Lung (tissue), 16 donors: Measurements from ENCODE around the gene SLC2A11. TPM values are rescaled to one million over a fixed set of nuclear protein-coding genes. Genes with fewer than 3 reads are reported as not detected.
A peak's percentile ranks its signal among the peaks of the same experiment; 100 is the strongest.

Experiments
- ATAC-seq: fragments of 200-7000 bp; cut with Tn5 transposase; one replicate; pipeline ENCODE4 v1.9.1; 2020; ENCODE audit warnings: moderate number of reproducible peaks; ENCODE audit not compliant: insufficient read depth, low FRiP score
- DNase-seq, 3 donors: peaks; one replicate each; pipeline ENCODE4 v3.0.0-alpha.2; 2013 to 2017
- H3K27ac ChIP-seq, 2 donors: one replicate each; pipeline ENCODE4 v1.5.1; 2013; ENCODE audit warnings: mild to moderate bottlenecking in 2 of 2, moderate library complexity in 2 of 2, control low read depth in 1 of 2, inconsistent platforms in 1 of 2, low read depth in 1 of 2, low read length in 1 of 2
- H3K27me3 ChIP-seq, 3 donors: one replicate each; pipeline ENCODE4 v1.5.1; 2013; ENCODE audit warnings: low read length in 2 of 3; ENCODE audit not compliant: control insufficient read depth in 3 of 3, insufficient read depth in 3 of 3
- H3K36me3 ChIP-seq, 4 donors: one replicate each; pipeline ENCODE4 v1.5.1; 2013; ENCODE audit warnings: low read length in 4 of 4, mild to moderate bottlenecking in 1 of 4, moderate library complexity in 1 of 4; ENCODE audit not compliant: control insufficient read depth in 4 of 4, insufficient read depth in 4 of 4
- H3K4me1 ChIP-seq, 5 donors: one replicate each; pipeline ENCODE4 v1.5.1; 2013; ENCODE audit warnings: low read length in 5 of 5, mild to moderate bottlenecking in 2 of 5, moderate library complexity in 1 of 5; ENCODE audit not compliant: control insufficient read depth in 5 of 5, insufficient read depth in 5 of 5
- H3K4me3 ChIP-seq: one replicate; pipeline ENCODE4 v1.5.1; 2013; ENCODE audit warnings: mild to moderate bottlenecking, control low read depth, moderate library complexity
- H3K9ac ChIP-seq, 2 donors: one replicate each; pipeline ENCODE4 v1.5.1; 2013; ENCODE audit warnings: low read length in 2 of 2, control low read depth in 1 of 2; ENCODE audit not compliant: insufficient read depth in 1 of 2
- H3K9me3 ChIP-seq, 4 donors: one replicate each; pipeline ENCODE4 v1.5.1; 2013; ENCODE audit warnings: low read length in 3 of 4, mild to moderate bottlenecking in 1 of 4, moderate library complexity in 1 of 4; ENCODE audit not compliant: control insufficient read depth in 4 of 4, insufficient read depth in 3 of 4
- CTCF ChIP-seq: IDR thresholded peaks from 2 replicates; pipeline ENCODE4 v1.5.1; 2012; ENCODE audit warnings: mild to moderate bottlenecking; ENCODE audit errors: control extremely low read depth, extremely low read depth
- WGBS, 2 donors: extraction: QIAGEN DNeasy Blood & Tissue Kit; methylation state at CpG; one replicate each; pipeline ENCODE4 v1.1.7; 2013; 5-methylcytosine and 5-hydroxymethylcytosine counted together
- long read RNA-seq, 5 donors: transcript quantifications; one replicate each; lab custom pipeline, GENCODE V29; 2026
- polyA plus RNA-seq, 2 donors: library from polyadenylated mRNA; stranded (reverse); fragments of 200-250 nt; gene quantifications; one replicate each; pipeline ENCODE4 v1.2.1, GENCODE V29; 2013
- total RNA-seq, 2 donors: library from RNA; depleted of rRNA in 1 of 2; stranded (reverse); fragments of >200 nt in 1 of 2; gene quantifications; one replicate each; pipeline ENCODE4 v1.2.1, GENCODE V29; 2014 to 2021
- donor health status: control.
- donor health status: control.
- donor health status: Bipolar disorder and iron deficiency.
- donor health status: healthy.
- donor health status: DM: yes; HTN: yes; CAD: no.

Gene SLC2A11
- total RNA-seq (10 to 100 TPM; 11.1 to 14.1 TPM), polyA plus RNA-seq (1 to 10 TPM; 3.9 to 9.6 TPM)
- long read RNA-seq, donor 1, partial matches to known transcripts, result 0 of 1 reads
- long read RNA-seq, donor 1, other reads (novel, unspliced or antisense), result 0 of 1 reads
- long read RNA-seq, donor 2, result 0 reads
- long read RNA-seq, donor 3, partial matches to known transcripts, result 0 of 2 reads
- long read RNA-seq, donor 3, other reads (novel, unspliced or antisense), result 0 of 2 reads
- long read RNA-seq, donor 4, partial matches to known transcripts, result 10 of 10 reads
- long read RNA-seq, donor 4, other reads (novel, unspliced or antisense), result 0 of 10 reads
- long read RNA-seq, donor 5, partial matches to known transcripts, result 0 of 4 reads
- long read RNA-seq, donor 5, other reads (novel, unspliced or antisense), result 0 of 4 reads

DNA sequence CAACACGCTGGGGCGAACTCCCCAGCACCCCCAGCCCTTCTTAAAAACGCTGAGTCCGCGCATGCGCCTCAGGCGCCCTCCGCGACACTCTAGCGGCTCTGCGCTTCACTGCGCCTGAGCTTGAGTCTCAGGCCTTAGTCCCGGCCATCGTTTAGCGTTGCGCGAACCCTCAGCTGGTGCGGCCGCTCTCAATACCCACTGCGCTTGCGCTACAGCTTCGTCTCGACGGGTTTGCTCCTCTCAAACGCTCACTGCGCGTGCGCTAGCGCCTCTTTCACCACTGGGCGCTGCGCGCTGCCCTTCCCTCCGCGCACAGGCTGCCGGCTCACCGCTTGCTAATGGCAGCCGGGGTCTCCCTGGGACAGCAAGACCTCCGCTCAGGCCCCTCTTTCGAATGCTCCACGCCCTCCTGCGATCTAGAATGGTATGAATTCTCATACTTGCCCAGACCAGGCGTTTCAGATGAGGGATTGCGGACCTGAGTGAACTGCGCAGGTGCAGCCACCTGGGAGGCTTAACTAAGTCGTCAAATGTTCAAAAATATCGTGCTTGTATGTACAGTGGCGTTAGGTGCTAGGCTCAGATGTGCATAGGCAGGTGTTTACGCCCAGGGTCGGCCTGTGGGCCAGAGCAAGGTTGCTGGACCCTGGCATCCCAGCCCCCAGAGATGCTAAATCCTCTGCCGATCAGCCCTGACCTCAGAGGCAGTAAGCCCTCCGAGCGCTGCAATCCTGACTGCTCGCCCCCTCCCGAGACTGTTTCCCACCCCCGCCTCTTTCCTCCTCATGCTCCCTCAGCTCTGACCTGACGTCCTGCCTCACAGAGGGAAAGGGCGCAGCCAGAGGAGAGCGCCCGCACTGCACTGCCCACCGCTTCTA, at the start of gene SLC2A11:
Gene SLC2A11, plus strand, starts transcription at position 270 of the 878 bp plus-strand sequence. Its CDS starts 125 bp downstream, at position 395.
- H3K4me3 ChIP-seq, result peak within 1 kb of the TSS; percentile 24
- no peaks in the 10 kb centered on the region for H3K9me3 ChIP-seq
- H3K36me3 ChIP-seq, result no peaks in the 10 kb centered on the region
- H3K27me3 ChIP-seq, result no peaks in the 10 kb centered on the region
- WGBS, 2 donors, result 1% methylated on average over 54 to 60 of the region's 60 CpGs
- H3K9ac ChIP-seq, result peak within 1 kb of the TSS; percentile 65 to 80
- H3K4me1 ChIP-seq, result peaks cover 0 to 15% (median 2%) of the 10 kb centered on the region in 5 donors
- DNase-seq (peak; percentile 99), ATAC-seq (peak; percentile 94)
- TF ChIP-seq CTCF, result peak; percentile 1
- H3K27ac ChIP-seq, result peak within 1 kb of the TSS; percentile 85 to 86

GRCh38 chr22:23812378-23812777, 45.3 kb upstream of the SLC2A11 start:
- Histone ChIP-seq H3K4me1 (no peaks in the 10 kb centered on the region), H3K4me3 (no peak overlapping the region), H3K9ac (no peak overlapping the region), H3K27me3 (no peaks in the 10 kb centered on the region), H3K9me3 (no peaks in the 10 kb centered on the region), H3K36me3 (peaks cover 7 to 35% (median 19%) of the 10 kb centered on the region in 4 donors), H3K27ac (no peak overlapping the region)
- TF ChIP-seq CTCF, result no peak
- DNase-seq (no peak), ATAC-seq (no peak)
- WGBS, 2 donors, result 96 to 97% methylated on average over 4 of the region's 4 CpGs

GRCh38 chr22:23815541-23816155, 42.0 kb upstream of the SLC2A11 start:
- ATAC-seq (no peak), DNase-seq (no peak)
- Histone ChIP-seq H3K27ac (peak overlapping the region in 1 of 2 donors; percentile 87), H3K4me3 (no peak overlapping the region), H3K9me3 (no peaks in the 10 kb centered on the region), H3K4me1 (no peaks in the 10 kb centered on the region), H3K36me3 (peaks cover 9 to 46% (median 27%) of the 10 kb centered on the region in 4 donors), H3K9ac (no peak overlapping the region), H3K27me3 (no peaks in the 10 kb centered on the region)
- 84 to 85% methylated on average over 10 of the region's 10 CpGs for WGBS, 2 donors
- TF ChIP-seq CTCF, result no peak
